Sigmoid colon (tissue), 7 donors: ENCODE measurements around the gene TM9SF3. TPM values are rescaled to one million over a fixed set of nuclear protein-coding genes. Genes with fewer than 3 reads are reported as not detected.

ENCODE experiments used
- DNase-seq: peaks from one replicate; pipeline ENCODE4 v3.0.0-alpha.2; 2019
- H3K27ac ChIP-seq, 4 donors: fragments of 200-600 bp; sonication (generic); one replicate each; pipeline ENCODE4 v1.5.1; 2016 to 2019; ENCODE audit warnings: mild to moderate bottlenecking in 1 of 4
- H3K27me3 ChIP-seq, 3 donors: fragments of 200-600 bp; sonication (generic); one replicate each; pipeline ENCODE4 v1.5.1; 2019; ENCODE audit warnings: mild to moderate bottlenecking in 1 of 3
- H3K36me3 ChIP-seq, 4 donors: fragments of 200-600 bp; sonication (generic); one replicate each; pipeline ENCODE4 v1.5.1; 2016 to 2019
- H3K4me1 ChIP-seq, 4 donors: fragments of 200-600 bp; sonication (generic); one replicate each; pipeline ENCODE4 v1.5.1; 2017 to 2019
- H3K4me3 ChIP-seq, 4 donors: fragments of 200-600 bp; sonication (generic); one replicate each; pipeline ENCODE4 v1.5.1; 2017 to 2019; ENCODE audit warnings: mild to moderate bottlenecking in 2 of 4, moderate library complexity in 1 of 4
- H3K9me3 ChIP-seq, 4 donors: fragments of 200-600 bp in 3 of 4; sonication (generic) in 3 of 4; one replicate each; pipeline versions ENCODE4 v1.5.1 to v1.6.1; 2013 to 2019
- EP300 ChIP-seq, 4 donors: sonication (generic); formaldehyde crosslinking; IDR thresholded peaks; one replicate each; pipeline ENCODE4 v1.6.1; 2017; ENCODE audit warnings: antibody characterized with exemption in 4 of 4
- POLR2A ChIP-seq, 2 donors: fragments of 450-650 bp; IDR thresholded peaks; one replicate each; pipeline ENCODE4 v1.6.1; 2016; ENCODE audit warnings: antibody characterized with exemption in 2 of 2, mild to moderate bottlenecking in 2 of 2, moderate library complexity in 2 of 2
- POLR2AphosphoS5 ChIP-seq, 4 donors: sonication (generic); formaldehyde crosslinking; IDR thresholded peaks; one replicate each; pipeline ENCODE4 v1.6.1; 2017; ENCODE audit warnings: antibody characterized with exemption in 4 of 4
- WGBS, 2 donors: extraction: QIAGEN DNeasy Blood & Tissue Kit; methylation state at CpG; one replicate each; pipeline ENCODE4 v1.1.7; 2013; 5-methylcytosine and 5-hydroxymethylcytosine counted together
- intact Hi-C: fragments of 100-400 bp; cut with DNase I; formaldehyde crosslinking; loops from one replicate; pipeline ENCODE4 v1.15.1; 2023
- polyA plus RNA-seq, 3 donors: library from polyadenylated mRNA; stranded (reverse); fragments of 200-250 nt; gene quantifications; one replicate each; pipeline ENCODE4 v1.2.3, GENCODE V29; 2013
- total RNA-seq, 4 donors: library from RNA; depleted of rRNA; stranded (reverse); fragments of >200 nt; gene quantifications; one replicate each; pipeline ENCODE4 v1.1.0, GENCODE V29; 2016
- TF ChIP-seq, protein P1 (sequence below), 4 experiments: fragments of 450-650 bp in 3 of 4; fragments of 200-600 bp in 1 of 4; IDR thresholded peaks; one replicate each; pipeline ENCODE4 v1.5.1; 2016 to 2019; ENCODE audit warnings: antibody characterized with exemption in 4 of 4, mild to moderate bottlenecking in 3 of 4, moderate library complexity in 2 of 4
- donor health status: healthy with polysubstance abuse.
- donor health status: Bipolar disorder and iron deficiency.
- donor health status: healthy.

Gene TM9SF3
- total and polyA plus RNA-seq, 7 donors: 18.5 to 115 (median 104) TPM

DNA sequence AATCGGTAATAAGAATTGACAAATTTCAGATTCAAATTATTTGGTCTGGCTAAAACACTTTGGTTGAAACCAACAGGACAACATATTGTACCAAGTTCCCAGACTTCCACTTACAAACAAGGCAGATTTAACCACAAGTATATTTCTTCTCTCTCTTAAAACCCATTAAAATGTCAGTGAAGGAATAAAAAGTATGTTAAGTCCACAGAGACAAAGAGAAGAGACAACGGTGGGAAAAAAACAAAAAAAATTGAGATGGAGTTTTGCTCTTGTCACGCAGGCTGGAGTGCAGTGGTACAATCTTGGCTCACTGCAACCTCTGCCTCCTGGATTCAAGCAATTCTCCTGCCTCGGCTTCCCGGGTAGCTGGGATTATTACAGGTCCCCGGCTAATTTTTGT is 16.3 kb downstream of the TM9SF3 start:
- no peak overlapping the region for H3K4me3 ChIP-seq
- intact Hi-C loops: no loop called here
- DNase-seq: no peak
- TF ChIP-seq, protein P1, sequence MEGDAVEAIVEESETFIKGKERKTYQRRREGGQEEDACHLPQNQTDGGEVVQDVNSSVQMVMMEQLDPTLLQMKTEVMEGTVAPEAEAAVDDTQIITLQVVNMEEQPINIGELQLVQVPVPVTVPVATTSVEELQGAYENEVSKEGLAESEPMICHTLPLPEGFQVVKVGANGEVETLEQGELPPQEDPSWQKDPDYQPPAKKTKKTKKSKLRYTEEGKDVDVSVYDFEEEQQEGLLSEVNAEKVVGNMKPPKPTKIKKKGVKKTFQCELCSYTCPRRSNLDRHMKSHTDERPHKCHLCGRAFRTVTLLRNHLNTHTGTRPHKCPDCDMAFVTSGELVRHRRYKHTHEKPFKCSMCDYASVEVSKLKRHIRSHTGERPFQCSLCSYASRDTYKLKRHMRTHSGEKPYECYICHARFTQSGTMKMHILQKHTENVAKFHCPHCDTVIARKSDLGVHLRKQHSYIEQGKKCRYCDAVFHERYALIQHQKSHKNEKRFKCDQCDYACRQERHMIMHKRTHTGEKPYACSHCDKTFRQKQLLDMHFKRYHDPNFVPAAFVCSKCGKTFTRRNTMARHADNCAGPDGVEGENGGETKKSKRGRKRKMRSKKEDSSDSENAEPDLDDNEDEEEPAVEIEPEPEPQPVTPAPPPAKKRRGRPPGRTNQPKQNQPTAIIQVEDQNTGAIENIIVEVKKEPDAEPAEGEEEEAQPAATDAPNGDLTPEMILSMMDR (IDR thresholded peaks at IDR 0.05): no peak
- TF ChIP-seq POLR2AphosphoS5 (IDR thresholded peaks at IDR 0.05) (no peak), POLR2A (IDR thresholded peaks at IDR 0.05) (no peak), EP300 (IDR thresholded peaks at IDR 0.05) (no peak)
- peaks cover 0 to 66% (median 37%) of the 10 kb centered on the region in 4 donors for H3K4me1 ChIP-seq
- no peak overlapping the region for H3K27ac ChIP-seq
- H3K9me3 ChIP-seq: no peaks in the 10 kb centered on the region
- WGBS, 2 donors: 86 to 91% methylated on average over 6 of the region's 6 CpGs
- no peaks in the 10 kb centered on the region for H3K27me3 ChIP-seq
- H3K36me3 ChIP-seq: peaks cover 0 to 10% (median 0%) of the 10 kb centered on the region in 4 donors

DNA sequence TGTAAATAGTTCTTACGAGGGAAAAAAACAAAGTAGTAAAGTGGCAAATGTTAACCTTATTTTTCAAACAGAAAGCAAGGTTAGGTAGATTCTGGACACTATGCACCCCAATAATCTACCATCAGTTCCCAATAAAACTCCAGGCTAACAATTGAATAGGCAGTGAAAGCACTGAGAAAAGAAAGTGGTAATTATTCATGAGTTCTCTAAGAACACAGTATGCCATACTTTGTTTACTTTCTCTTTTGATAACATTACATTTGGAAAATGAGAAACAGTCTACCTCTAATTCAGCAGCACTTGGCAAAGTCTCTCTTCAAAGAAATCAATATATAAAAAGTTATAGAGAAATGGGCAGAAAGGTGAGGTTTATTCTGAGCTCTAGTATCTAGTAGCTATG is 18.4 kb downstream of the TM9SF3 start:
- H3K36me3 ChIP-seq: peaks cover 0 to 6% (median 0%) of the 10 kb centered on the region in 4 donors
- WGBS, 2 donors: 44 to 71% methylated on average over 1 of the region's 1 CpG
- no peak for DNase-seq

DNA sequence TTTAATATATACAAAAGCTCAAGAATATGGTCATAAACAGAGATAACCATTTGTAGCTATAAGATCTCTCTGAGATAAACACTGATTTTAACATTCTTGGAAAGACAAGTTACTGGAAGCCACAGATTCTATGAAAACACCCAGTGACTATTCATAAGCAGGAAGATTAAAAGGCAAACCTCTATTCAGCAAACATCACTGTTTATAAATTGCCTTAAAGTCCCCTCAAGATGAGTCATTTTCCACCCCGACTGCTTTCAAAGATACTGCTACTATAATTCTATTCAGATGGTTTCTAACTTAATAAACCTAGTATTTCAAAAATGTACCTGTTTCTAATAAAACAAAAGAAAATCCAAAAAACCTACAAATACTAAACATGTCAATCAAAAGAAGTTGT is 21.0 kb downstream of the TM9SF3 start:
- no peaks in the 10 kb centered on the region for H3K27me3 ChIP-seq
- H3K27ac ChIP-seq: no peak overlapping the region
- TF ChIP-seq POLR2AphosphoS5 (IDR thresholded peaks at IDR 0.05): no peak
- TF ChIP-seq, protein P1 (IDR thresholded peaks at IDR 0.05): no peak
- no peak for TF ChIP-seq POLR2A (IDR thresholded peaks at IDR 0.05)
- no peak for TF ChIP-seq EP300 (IDR thresholded peaks at IDR 0.05)
- intact Hi-C loops: no loop called here
- 29 to 33% methylated on average over 1 of the region's 1 CpG for WGBS, 2 donors
- no peak for DNase-seq
- H3K4me3 ChIP-seq: no peak overlapping the region
- peaks cover 0 to 40% (median 20%) of the 10 kb centered on the region in 4 donors for H3K4me1 ChIP-seq
- H3K9me3 ChIP-seq: no peaks in the 10 kb centered on the region
- H3K36me3 ChIP-seq: peaks cover 0 to 19% (median 2%) of the 10 kb centered on the region in 4 donors

More for the DNA sequence above, 18.4 kb downstream of the TM9SF3 start:
- Histone ChIP-seq H3K27me3 (no peaks in the 10 kb centered on the region), H3K4me1 (peaks cover 0 to 65% (median 34%) of the 10 kb centered on the region in 4 donors), H3K9me3 (no peaks in the 10 kb centered on the region), H3K4me3 (no peak overlapping the region), H3K27ac (no peak overlapping the region)
- intact Hi-C loops: no loop called here
- TF ChIP-seq, protein P1 (IDR thresholded peaks at IDR 0.05): no peak
- TF ChIP-seq EP300 (IDR thresholded peaks at IDR 0.05): no peak
- TF ChIP-seq POLR2AphosphoS5 (IDR thresholded peaks at IDR 0.05): no peak
- TF ChIP-seq POLR2A (IDR thresholded peaks at IDR 0.05): no peak

DNA sequence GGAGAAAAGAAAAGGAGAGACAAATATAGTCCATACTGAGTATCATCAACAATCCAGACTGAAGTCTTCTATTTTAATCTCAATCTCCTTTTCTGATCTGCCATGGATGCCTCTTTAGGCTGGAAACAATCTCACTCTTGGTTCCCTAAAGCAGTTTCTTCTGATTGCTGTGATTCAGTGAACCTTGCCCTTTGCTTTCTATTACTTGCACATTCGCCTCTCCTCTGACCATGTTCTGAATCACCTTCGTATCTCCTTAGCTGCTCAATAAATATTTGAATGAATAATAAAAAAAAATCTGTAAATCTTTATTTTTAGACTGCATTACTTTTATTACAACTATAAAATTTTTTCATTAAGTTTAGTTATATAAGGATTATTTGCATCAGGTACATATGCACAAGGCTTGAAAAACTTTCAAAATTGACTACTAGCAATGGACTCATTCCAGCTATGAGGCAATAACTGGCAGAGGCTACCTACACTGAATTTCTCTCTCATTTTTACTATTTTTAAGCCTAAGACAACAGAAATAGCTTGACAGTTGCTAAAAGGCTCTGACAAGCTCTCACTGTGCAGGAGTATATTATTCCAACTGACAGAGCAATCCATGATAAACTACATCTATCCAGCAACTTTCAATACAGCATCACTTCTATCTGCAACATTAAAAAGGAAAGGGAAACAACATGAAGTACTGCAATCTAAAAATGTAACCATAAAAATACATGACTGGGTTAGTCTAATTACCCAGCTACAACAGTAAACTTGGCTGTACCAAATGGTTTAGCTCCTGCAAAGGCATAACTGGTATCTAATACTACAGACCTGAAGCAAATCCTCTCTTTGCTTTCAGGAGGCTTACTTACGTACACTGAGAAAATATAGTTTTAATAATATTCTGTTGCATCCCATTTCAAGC is 25.6 kb downstream of the TM9SF3 start:
- intact Hi-C loops: no loop called here
- TF ChIP-seq, protein P1 (IDR thresholded peaks at IDR 0.05): no peak
- no peak for TF ChIP-seq POLR2AphosphoS5 (IDR thresholded peaks at IDR 0.05)
- no peak for TF ChIP-seq POLR2A (IDR thresholded peaks at IDR 0.05)
- no peak for TF ChIP-seq EP300 (IDR thresholded peaks at IDR 0.05)
- WGBS, 2 donors: 51 to 76% methylated on average over 3 of the region's 3 CpGs
- Histone ChIP-seq H3K27me3 (no peaks in the 10 kb centered on the region), H3K4me1 (peaks cover 0 to 11% (median 3%) of the 10 kb centered on the region in 4 donors), H3K27ac (no peak overlapping the region), H3K9me3 (no peaks in the 10 kb centered on the region), H3K4me3 (no peak overlapping the region), H3K36me3 (peaks cover 0 to 50% (median 7%) of the 10 kb centered on the region in 4 donors)
- DNase-seq: no peak
